Neural progenitor cell (in vitro differentiated cells): ENCODE measurements around the gene RCOR1.

Experiments
- CTCF ChIP-seq: fragments of 200-600 bp; sonication (generic); IDR thresholded peaks from 2 replicates; pipeline ENCODE4 v1.5.1; 2017; ENCODE audit warnings: antibody characterized with exemption, mild to moderate bottlenecking
- EZH2 ChIP-seq: fragments of 200-600 bp; sonication (generic); IDR thresholded peaks from 2 replicates; pipeline ENCODE4 v1.6.1; 2017; ENCODE audit warnings: antibody characterized with exemption, mild to moderate bottlenecking, moderate library complexity
- EZH2phosphoT487 ChIP-seq: fragments of 200-600 bp; sonication (generic); IDR thresholded peaks from 2 replicates; pipeline ENCODE4 v1.6.1; 2017; ENCODE audit warnings: antibody characterized with exemption

GRCh38 chr14:102592763-102593060 is 263 bp downstream of the RCOR1 start:
- TF ChIP-seq CTCF (no peak), EZH2 (no peak), EZH2phosphoT487 (no peak)
